Testis (tissue), 2 donors: ENCODE measurements around the gene LRRC56.

Experiments
- CTCF ChIP-seq, 3 experiments: fragments of 450-650 bp in 2 of 3; fragments of 200-600 bp in 1 of 3; sonication (generic) in 1 of 3; IDR thresholded peaks; one replicate each; pipeline ENCODE4 v1.5.1; 2016 to 2019; ENCODE audit warnings: antibody characterized with exemption in 3 of 3, mild to moderate bottlenecking in 2 of 3, moderate library complexity in 1 of 3
- POLR2A ChIP-seq: fragments of 450-650 bp; IDR thresholded peaks from one replicate; pipeline ENCODE4 v1.6.1; 2017; ENCODE audit warnings: antibody characterized with exemption, mild to moderate bottlenecking, moderate library complexity

GRCh38 chr11:567011-567628 is 29.8 kb downstream of the LRRC56 start:
- no peak for TF ChIP-seq CTCF (IDR thresholded peaks at IDR 0.05)
- TF ChIP-seq POLR2A, result no peak
